ENCODE measurements around the gene RAET1G.
A peak's percentile ranks its signal among the peaks of the same experiment; 100 is the strongest.
"Not testable (repeated sequence)": the region's sequence is repeated elsewhere in the genome, so short reads cannot be mapped to it uniquely, and the experiment has no call there.

RAET1G gene

GRCh38 chr6:149922642-149923326 is at the start of gene RAET1G:
RAET1G (minus strand) TSS chr6:149923121; CDS start chr6:149923010, 111 bp downstream.
- DNase-seq (ENCODE audit: low read depth), result peak; percentile 95

DNA sequence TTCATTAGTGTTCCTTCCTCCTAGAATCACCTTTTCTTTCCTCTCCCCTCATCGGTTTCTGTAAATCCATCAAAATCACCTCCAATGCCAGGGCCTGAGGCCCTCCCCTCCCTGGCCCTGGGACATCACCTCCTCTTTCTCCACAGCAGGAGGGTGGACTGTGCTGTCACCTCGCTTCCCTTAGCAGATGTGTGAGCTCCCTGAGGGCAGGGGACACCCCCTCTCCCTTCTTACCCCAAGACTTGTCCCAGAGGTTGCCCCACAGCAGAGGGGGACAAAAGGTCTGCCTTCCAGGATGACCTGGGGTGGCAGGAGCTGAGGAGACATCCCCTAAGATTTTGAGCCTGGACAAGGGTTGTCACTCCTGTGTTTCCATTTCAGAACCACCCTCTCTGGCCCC is 46.7 kb upstream of the RAET1G start:
- DNase-seq (ENCODE audit: low read depth), result no peak

DNA sequence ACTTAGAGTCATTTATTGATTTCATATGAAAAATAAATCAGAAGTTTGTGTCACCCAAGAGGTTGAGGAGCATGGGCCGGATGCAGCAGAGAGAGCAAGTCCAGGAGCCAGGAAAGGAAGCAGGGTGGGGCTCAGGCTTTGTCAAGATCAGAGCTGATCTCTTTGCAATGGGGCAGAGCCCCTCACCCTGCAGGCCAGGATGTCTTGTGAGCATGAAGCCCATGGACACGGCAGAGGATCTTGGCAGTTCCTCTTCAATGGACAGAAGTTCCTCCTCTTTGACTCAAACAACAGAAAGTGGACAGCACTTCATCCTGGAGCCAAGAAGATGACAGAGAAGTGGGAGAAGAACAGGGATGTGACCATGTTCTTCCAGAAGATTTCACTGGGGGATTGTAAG is 46.0 kb upstream of the RAET1G start:
- DNase-seq (ENCODE audit: low read depth), result not testable (repeated sequence)

DNA sequence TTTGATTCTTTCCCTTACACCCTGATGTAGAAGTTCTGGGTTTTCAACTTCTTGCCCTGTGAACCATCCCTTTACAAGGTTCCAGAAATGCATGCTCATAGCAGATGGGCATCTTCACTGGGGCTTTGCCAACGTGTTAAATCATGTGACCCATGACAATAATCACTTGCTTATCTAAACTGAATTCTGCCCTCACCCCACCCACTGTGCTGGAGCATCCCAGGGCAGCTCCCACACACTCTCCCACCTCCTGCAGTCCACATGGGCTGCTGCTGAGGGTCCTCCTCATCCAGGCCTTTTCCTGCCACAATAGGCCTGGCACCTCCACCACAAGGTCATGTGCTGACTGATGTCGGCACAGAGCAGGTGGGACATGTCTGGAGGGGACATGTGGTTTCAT is 45.1 kb upstream of the RAET1G start:
- not testable (repeated sequence) for DNase-seq (ENCODE audit: low read depth)

DNA sequence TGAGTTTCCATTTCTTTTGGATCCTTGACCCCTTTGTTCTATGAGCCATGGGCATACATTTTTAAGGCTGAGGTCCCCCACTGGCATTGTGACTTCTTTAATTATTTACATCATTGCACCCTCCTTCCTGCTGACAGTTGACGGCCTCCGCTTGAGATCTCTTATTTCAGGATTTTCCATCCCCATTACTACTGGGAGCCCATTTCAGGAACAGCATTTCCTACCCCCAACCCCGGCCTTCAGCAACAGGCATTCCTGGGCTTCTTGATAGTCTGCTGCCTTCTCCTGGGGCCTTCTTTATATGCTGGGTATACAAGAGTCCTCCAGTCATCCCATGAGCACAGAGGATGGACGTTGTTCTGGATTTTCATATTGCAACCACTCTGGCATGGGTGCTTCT is 44.7 kb upstream of the RAET1G start:
- DNase-seq (ENCODE audit: low read depth), result no peak

GRCh38 chr6:149966319-149966718 is 43.4 kb upstream of the RAET1G start:
- DNase-seq (ENCODE audit: low read depth), result not testable (repeated sequence)

GRCh38 chr6:149965194-149966020 is 42.5 kb upstream of the RAET1G start:
- DNase-seq (ENCODE audit: low read depth), result no peak

GRCh38 chr6:149964308-149965193 is 41.6 kb upstream of the RAET1G start:
- DNase-seq (ENCODE audit: low read depth), result no peak

DNA sequence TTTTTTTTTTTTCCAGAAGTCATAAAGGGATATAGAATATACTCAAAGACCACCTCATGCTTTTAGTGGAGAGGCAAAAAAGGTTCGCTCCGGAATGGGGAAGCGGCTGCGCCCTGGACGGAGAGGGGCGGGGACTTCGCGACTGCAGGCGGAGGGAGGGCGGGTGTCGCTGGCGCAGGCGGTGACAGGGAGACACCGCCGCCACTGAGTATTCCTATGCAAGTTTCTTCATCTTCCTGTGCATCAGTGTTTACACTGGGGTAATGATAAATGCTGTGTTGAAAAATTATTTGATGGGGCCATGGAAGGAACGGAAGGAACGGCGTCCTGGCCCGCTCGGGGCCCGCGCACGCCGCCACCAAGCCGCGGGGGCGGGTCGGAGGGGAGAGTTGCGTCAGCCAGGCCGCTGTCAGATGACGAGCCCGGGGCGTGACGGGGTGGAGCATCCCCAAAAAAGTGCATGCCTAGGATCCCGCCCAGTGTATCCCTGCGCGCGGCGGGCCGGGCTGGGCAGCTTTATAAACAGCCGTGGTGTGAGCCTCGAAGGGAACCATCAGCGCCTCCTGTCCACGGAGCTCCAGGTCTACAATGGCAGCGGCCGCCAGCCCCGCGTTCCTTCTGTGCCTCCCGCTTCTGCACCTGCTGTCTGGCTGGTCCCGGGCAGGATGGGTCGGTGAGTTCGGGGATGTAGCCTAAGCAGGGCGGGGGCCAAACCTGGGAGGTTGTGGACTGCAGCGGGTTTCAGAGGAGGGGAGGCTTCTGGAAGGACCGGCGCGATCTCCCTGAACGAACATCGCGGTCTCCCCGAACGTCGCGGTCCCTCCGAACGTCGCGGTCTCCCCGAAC is 40.8 kb upstream of the RAET1G start, which contains the start of gene ULBP1:
Gene ULBP1, plus strand, starts transcription at position 482 of the 846 bp plus-strand sequence. Its CDS starts 107 bp downstream, at position 589.
- peak; percentile 47 for DNase-seq (ENCODE audit: low read depth)

GRCh38 chr6:149963212-149963461 is 40.2 kb upstream of the RAET1G start:
- DNase-seq (ENCODE audit: low read depth), result no peak

- no peak for DNase-seq (ENCODE audit: low read depth)
Observed at GRCh38 chr6:149962461-149963211, 39.7 kb upstream of the RAET1G start.

DNA sequence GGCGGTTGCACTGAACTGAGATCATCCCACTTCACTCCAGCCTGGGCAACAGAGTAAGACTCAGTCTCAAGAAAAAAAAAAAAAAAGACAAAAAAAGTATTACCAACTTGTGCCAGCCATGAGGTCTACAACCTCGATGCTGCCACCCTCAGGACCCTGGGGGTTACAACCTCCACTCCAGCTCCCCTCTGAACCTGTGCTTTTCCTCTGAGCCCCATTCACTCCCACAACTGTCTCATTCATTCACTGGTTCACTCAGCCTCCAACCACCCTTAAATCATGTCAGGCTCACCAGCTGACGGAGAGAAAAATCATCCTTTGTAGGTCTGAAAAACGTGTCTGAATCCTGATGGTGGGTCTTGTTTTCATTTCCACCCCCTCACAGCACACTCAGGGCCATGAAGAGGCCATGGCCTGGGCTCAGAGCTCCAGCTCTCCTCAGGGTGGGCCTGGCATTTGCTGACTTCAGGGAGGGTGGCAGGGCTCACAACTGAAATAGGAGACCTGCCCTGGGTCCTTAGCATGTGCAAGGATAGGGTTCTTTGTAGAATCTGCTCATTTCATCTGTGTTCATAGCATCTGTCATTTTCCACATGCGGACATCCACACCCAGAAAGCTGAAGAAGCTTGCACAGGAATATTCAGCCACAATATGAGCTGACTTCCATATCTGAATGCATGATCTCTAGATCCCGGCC is 39.0 kb upstream of the RAET1G start:
- no peak for DNase-seq (ENCODE audit: low read depth)

GRCh38 chr6:149960488-149960887 is 37.6 kb upstream of the RAET1G start:
- no peak for DNase-seq (ENCODE audit: low read depth)

- not testable (repeated sequence) for DNase-seq (ENCODE audit: low read depth)
Observed at GRCh38 chr6:149959806-149960205, 36.9 kb upstream of the RAET1G start.

GRCh38 chr6:149958124-149958523 is 35.2 kb upstream of the RAET1G start:
- not testable (repeated sequence) for DNase-seq (ENCODE audit: low read depth)

DNA sequence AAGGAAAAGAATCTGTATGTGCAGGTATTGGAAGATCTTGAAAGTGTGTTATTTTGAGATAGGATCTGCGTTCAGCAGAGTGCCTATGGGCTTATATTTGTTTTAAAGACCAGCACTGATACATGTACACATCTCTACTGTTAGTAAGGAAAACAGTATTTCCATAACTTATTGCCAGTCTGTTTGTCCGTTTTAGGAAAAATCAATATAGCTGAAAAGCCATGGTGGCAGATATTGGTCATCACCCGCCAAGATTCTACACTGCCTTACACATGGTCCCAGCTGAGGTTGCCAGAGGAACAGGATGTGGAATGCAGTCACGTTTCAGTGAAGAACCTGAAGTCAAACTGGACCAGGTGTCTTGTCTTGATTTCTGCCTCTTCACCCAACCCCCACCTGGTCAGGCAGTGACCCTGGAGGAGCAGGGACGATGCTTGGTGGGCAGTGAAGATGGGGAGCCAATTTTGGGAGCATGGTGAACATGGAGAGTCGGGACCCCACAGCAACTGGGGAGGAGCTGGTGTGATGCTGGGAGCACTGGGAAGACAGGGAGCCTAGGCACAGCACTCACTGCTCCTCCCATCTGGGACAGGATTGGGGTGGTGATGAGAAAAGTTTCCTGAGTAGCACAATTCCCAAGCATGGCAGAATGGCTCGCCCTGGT is 32.9 kb upstream of the RAET1G start:
- not testable (repeated sequence) for DNase-seq (ENCODE audit: low read depth)

- DNase-seq (ENCODE audit: low read depth), result not testable (repeated sequence)
Observed at GRCh38 chr6:149954984-149955653, 32.2 kb upstream of the RAET1G start.

DNA sequence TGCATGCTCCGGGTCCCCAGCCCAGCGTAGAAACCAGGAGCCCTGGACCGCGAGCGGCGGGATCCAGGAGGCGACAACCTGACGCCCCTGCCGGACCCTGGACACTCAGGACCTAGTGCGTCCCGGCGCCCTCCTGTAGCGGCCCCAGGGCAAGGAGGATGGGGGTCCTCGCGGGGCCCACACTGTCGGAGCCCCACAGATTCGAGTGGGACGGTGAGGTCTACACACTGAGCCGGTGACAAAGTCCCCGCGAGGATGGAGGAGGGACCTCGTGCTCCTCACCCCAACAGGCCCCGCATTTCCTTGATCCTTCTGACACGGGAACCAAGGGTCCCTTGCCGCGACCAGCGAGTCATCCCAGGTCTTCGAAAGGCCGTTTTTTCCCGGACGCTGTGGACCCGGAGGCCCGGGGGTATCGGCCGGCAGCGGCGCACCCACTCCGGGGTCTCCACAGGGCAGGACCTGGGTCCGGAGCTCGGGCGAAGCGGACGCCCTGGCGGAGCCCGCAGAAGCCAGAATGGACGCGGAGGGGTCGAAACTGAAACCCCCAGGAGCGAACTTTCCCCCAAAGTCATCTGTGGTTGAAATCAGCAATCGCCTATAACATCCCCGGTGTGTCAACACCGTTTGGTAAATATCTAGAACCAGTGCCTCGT is 31.5 kb upstream of the RAET1G start:
- not testable (repeated sequence) for DNase-seq (ENCODE audit: low read depth)

Measured in stromal cell of bone marrow (primary cell).